TTC549 (cell line): ENCODE data around the gene CHST10.

ENCODE experiments used
- FAIRE-seq: peaks from 2 replicates; lab custom pipeline; 2012; peaks lifted over from hg19 to GRCh38; lab: Jason Lieb, UNC

Gene CHST10

GRCh38 chr2:100413571-100413970, 3.9 kb downstream of the CHST10 start:
- no peak for FAIRE-seq

GRCh38 chr2:100412881-100413321, 4.6 kb downstream of the CHST10 start:
- no peak for FAIRE-seq

DNA sequence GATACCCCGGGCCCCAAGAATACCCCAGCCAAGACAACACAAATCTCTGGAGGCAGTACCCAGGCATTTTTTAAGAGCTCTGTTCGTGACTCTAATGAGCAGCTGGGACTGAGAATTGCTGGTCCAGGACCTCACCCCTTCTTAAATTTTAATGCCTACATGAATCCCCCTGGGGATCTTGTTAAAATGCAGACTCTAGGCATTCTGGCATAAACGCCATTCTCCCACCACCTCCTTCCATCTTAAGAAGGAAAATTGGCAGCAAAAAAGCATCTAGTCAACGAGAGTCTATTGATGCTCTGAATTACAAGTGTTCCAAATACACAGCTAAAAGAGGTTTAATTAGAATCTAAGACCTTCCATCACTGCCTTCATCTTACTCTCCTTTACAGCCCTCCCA, 5.0 kb downstream of the CHST10 start:
- no peak for FAIRE-seq

DNA sequence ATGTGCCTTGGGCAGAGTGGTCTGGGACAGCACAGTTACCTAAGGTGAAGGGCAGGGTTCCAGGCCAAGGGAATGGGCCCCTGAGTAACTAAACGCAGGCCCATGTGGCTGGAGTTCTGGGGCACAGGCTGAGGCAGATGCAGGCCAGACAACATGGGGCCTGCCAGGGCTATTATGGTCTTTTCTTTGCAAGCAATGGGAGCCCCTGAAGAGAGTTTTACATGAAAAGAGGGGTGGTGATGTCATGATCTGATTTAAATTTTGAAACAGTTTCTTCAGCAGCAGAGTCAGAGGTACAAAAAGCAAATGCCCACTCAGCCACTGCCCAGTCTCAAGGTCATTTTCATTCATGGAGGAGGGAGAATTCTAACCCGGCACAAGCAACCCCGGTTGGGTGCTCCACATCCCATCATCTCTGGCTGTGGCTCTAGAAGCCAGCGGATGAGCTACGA, 5.6 kb downstream of the CHST10 start:
- no peak for FAIRE-seq

GRCh38 chr2:100409975-100410647, 7.4 kb downstream of the CHST10 start:
- no peak for FAIRE-seq

DNA sequence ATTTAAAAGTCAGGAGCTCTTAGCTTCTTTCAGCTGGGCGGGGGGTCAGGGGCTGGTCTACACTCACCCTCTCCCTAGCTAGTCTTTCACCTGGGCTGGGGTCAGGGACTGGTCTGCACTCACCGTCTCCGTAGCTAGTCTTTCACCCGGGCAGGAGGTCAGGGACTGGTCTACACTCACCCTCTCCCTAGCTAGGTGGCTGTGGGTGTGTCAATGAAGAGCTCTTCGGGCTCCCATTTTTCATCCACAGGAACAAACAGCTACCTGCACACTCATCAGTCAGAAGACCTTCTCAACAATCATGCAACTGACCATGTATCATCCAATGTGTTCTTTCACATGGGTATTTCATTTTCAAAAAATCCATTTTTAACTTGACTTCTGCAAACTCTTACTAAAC, 8.0 kb downstream of the CHST10 start:
- no peak for FAIRE-seq

GRCh38 chr2:100408941-100409340, 8.5 kb downstream of the CHST10 start:
- no peak for FAIRE-seq

GRCh38 chr2:100408104-100408503, 9.4 kb downstream of the CHST10 start:
- FAIRE-seq = no peak

- no peak for FAIRE-seq
These were observed 9.9 kb downstream of the CHST10 start for GRCh38 chr2:100407563-100407962.

GRCh38 chr2:100407073-100407472, 10.4 kb downstream of the CHST10 start:
- FAIRE-seq = no peak

DNA sequence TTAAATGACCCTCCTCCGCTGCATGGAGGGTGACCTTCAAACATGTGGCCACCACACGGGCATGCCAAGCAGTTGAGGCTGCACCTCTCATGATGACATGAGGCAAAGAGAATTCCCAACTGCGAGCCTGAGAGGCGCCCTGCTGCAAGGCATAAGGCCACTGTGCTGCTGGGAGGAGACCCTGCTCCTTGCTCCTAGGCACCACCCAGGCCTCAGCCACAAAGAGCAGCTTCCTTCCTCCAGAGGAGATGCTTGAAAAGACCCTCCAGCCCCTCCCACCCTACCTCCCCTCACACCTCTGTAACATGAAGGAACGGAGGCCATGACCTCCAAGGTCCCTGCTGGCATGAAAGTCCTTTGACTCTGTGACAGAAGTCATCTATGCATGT, 11.4 kb downstream of the CHST10 start:
- FAIRE-seq = no peak

GRCh38 chr2:100405403-100406119, 11.9 kb downstream of the CHST10 start:
- no peak for FAIRE-seq

- no peak for FAIRE-seq
These were observed 13.1 kb downstream of the CHST10 start for GRCh38 chr2:100404411-100404810.

- FAIRE-seq = no peak
These were observed 13.7 kb downstream of the CHST10 start for GRCh38 chr2:100403722-100404121.

- FAIRE-seq = no peak
These were observed 16.2 kb downstream of the CHST10 start for GRCh38 chr2:100401268-100401667.

- FAIRE-seq = no peak
These were observed 17.8 kb downstream of the CHST10 start for GRCh38 chr2:100399714-100400113.

DNA sequence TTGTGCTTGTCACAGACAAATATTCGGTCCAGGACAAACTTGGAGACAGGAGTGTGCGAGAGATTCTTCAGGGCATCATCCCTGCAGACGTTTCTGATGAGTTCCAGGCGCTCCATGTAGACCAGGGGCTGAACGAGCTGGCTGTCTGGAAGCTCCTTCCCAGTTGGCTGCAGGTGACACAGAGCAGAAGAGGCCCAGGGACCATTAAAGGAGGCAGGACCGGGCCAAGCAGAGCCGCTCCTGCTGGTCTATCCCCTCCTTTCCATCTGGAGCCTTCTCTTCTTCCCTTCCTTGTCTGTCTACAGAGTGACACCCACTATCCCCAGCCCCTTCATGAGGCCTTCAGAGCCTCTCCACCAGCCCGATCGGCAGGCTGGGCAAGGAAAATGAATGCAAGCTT, 19.5 kb downstream of the CHST10 start:
- no peak for FAIRE-seq

DNA sequence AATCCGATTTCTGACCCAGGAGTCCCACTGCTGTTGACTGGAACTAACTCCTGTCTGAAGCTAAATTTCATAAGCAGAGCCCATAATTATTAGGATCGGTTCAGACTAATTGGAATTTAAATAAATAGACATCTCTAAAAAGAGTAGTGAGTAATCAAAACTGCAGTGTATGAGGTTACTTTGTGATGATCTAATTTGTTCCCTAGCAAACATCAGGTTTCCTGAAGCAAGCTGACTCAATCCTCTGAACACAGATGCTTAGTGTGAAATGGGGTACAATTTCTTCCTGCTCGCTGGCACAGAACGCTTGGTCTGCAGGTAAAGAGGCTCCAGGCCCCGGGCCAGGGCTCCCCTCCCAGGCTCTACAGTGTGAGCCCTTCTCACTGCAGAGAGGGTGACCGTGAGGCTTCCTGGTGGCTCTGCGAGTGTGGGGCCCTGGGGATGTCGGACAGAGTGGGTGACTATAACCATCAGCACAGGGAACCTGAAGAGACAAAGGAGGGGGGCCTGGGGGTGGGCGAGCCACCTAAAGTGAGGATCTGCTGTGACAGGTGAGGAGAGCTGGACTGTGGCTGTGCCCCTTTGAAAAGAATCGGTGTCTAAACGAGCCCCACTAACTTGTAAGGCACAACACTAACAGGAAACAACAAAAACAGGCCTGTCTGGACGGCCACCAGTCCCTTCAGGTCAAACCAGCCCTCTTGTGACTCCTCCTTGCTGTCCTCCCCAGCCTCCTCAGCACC, 20.2 kb downstream of the CHST10 start:
- no peak for FAIRE-seq

GRCh38 chr2:100396483-100396882, 21.0 kb downstream of the CHST10 start:
- no peak for FAIRE-seq

DNA sequence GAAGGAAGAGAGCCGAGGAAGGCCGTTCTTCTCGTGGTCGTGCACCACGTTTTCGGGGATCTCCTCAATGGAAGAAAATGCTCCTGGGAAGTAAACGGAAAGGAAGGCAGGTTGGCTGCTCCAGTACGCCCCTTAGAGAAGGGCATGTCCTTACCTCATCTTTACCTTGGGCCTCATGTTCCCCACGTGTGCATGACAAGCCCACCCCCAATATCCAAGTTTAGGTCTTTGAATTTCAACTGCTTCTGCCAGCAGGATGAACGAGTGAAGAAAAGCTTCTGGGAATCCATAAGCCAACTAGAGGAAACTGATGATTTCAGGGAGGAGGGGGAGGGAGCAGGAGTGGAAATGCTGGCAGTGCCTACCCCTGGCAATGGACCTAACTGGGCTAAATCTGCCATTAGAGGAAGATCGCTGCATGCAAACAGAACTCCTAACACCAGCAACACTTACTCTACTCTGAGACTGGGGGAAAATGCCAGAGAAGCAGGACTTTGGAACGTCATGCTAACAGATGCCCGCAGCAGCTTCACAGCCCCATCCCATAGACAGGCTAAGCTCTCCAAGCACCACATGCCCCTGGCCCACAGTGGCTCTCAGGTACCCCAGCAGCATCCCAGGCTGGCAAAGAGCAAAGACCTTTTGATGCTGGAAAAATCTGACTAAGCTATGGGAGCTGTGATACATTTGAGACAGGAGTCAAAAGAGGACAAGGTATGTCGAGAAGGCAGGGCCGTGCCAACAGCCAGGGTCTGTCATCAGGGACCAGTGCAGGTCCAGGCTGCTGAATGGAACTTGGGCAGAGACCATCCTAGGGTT, 21.7 kb downstream of the CHST10 start:
- FAIRE-seq = no peak

GRCh38 chr2:100394111-100394641, 23.3 kb downstream of the CHST10 start:
- no peak for FAIRE-seq

DNA sequence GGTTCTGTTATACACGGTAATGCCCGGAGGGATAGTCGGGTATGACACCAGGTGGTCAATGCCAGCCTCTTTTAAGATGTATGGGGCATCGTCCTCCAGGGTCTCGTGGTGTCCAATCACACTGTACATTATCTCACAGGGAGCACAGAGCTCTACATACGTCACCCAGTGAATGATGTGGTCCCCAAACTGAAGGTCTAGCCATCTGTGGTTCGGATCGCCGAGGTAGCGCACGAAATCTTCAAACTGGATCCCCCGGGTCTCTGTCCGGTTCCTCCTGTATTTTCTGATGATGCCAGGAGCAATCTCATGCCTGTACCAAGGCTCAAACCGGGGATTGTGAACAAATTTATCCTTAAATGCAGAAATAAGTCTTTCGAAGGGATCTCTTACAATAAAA, 24.1 kb downstream of the CHST10 start:
- no peak for FAIRE-seq
